ENCODE measurements around the gene C1orf94. TPM values are rescaled to one million over a fixed set of nuclear protein-coding genes. Genes with fewer than 3 reads are reported as not detected.
A peak's percentile ranks its signal among the peaks of the same experiment; 100 is the strongest.
"Not testable (repeated sequence)": the region's sequence is repeated elsewhere in the genome, so short reads cannot be mapped to it uniquely, and the experiment has no call there.

C1orf94 gene
- polyA plus RNA-seq, 1 donor: not detected

- peak; percentile 48 for DNase-seq
Observed at GRCh38 chr1:34164771-34165391, 11.8 kb upstream of the C1orf94 start, which contains the start of gene CSMD2. Gene CSMD2, minus strand, starts transcription at chr1:34165230. Its CDS starts 133 bp downstream, at chr1:34165097.

- DNase-seq: no peak
Observed at GRCh38 chr1:34165422-34165921, 11.2 kb upstream of the C1orf94 start.

- no peak for DNase-seq
Observed at GRCh38 chr1:34166191-34166624, 10.5 kb upstream of the C1orf94 start.

- no peak for DNase-seq
Observed at GRCh38 chr1:34166625-34167361, 9.9 kb upstream of the C1orf94 start.

- DNase-seq: no peak
Observed at GRCh38 chr1:34167389-34167788, 9.3 kb upstream of the C1orf94 start.

GRCh38 chr1:34175744-34176143, 963 bp upstream of the C1orf94 start:
- no peak for DNase-seq

GRCh38 chr1:34178072-34178471, 1.4 kb downstream of the C1orf94 start:
- no peak for DNase-seq

- DNase-seq: not testable (repeated sequence)
Observed at GRCh38 chr1:34183381-34183780, 6.7 kb downstream of the C1orf94 start.

- DNase-seq: no peak
Observed at GRCh38 chr1:34186741-34187494, 10.2 kb downstream of the C1orf94 start.

- DNase-seq: no peak
Observed at GRCh38 chr1:34188418-34188817, 11.7 kb downstream of the C1orf94 start.

GRCh38 chr1:34188985-34189384, 12.3 kb downstream of the C1orf94 start:
- DNase-seq: no peak

GRCh38 chr1:34190692-34191091, 14.0 kb downstream of the C1orf94 start:
- no peak for DNase-seq

GRCh38 chr1:34192621-34193020, 15.9 kb downstream of the C1orf94 start:
- no peak for DNase-seq

- no peak for DNase-seq
Observed at GRCh38 chr1:34199927-34200326, 23.2 kb downstream of the C1orf94 start.

- no peak for DNase-seq
Observed at GRCh38 chr1:34212673-34213072, 36.0 kb downstream of the C1orf94 start.

GRCh38 chr1:34213956-34214355, 37.2 kb downstream of the C1orf94 start:
- DNase-seq: no peak

- no peak for DNase-seq
Observed at GRCh38 chr1:34231441-34231840, 54.7 kb downstream of the C1orf94 start.

- no peak for DNase-seq
Observed at GRCh38 chr1:34235594-34235993, 58.9 kb downstream of the C1orf94 start.

- no peak for DNase-seq
Observed at GRCh38 chr1:34236089-34236488, 59.4 kb downstream of the C1orf94 start.

- DNase-seq: no peak
Observed at GRCh38 chr1:34237151-34237815, 60.6 kb downstream of the C1orf94 start.

GRCh38 chr1:34245967-34246366, 69.3 kb downstream of the C1orf94 start:
- no peak for DNase-seq

- no peak for DNase-seq
Observed at GRCh38 chr1:34250342-34250741, 73.6 kb downstream of the C1orf94 start.

Data from left kidney (tissue), 2 donors.